Right lobe of liver (tissue), 6 donors: ENCODE measurements around the gene PLEKHM1. TPM values are rescaled to one million over a fixed set of nuclear protein-coding genes. Genes with fewer than 3 reads are reported as not detected.

Experiments used
- ATAC-seq, 4 donors: fragments of 200-7000 bp; cut with Tn5 transposase; one replicate each; pipeline ENCODE4 v1.9.1; 2020; ENCODE audit warnings: mild to moderate bottlenecking in 4 of 4, moderate library complexity in 4 of 4
- DNase-seq, 3 donors: peaks; one replicate each; pipeline ENCODE4 v3.0.0-alpha.2; 2020
- H3K27ac ChIP-seq, 3 donors: fragments of 200-600 bp; one replicate each; pipeline ENCODE4 v1.8.0; 2022
- H3K27me3 ChIP-seq, 2 donors: fragments of 200-600 bp; one replicate each; pipeline ENCODE4 v1.8.0; 2022
- H3K36me3 ChIP-seq, 4 donors: fragments of 200-600 bp; sonication (generic) in 1 of 4; one replicate each; pipeline versions ENCODE4 v1.5.1 to v1.8.0; 2017 to 2022; ENCODE audit warnings: control low read depth in 1 of 4
- H3K4me1 ChIP-seq, 4 donors: fragments of 200-600 bp; sonication (generic) in 1 of 4; one replicate each; pipeline versions ENCODE4 v1.5.1 to v1.8.0; 2017 to 2022; ENCODE audit warnings: control low read depth in 1 of 4
- H3K4me3 ChIP-seq, 3 donors: fragments of 200-600 bp; one replicate each; pipeline ENCODE4 v1.8.0; 2022
- H3K9me3 ChIP-seq, 4 donors: fragments of 200-600 bp; sonication (generic) in 1 of 4; one replicate each; pipeline versions ENCODE4 v1.5.1 to v1.8.0; 2017 to 2022; ENCODE audit warnings: control low read depth in 1 of 4
- POLR2A ChIP-seq: fragments of 450-650 bp; IDR thresholded peaks from one replicate; pipeline ENCODE4 v1.6.1; 2017; ENCODE audit warnings: antibody characterized with exemption, mild to moderate bottlenecking
- WGBS: methylation state at CpG from one replicate; pipeline ENCODE4 v1.1.6; 2018; ENCODE audit warnings: low coverage, low lambda C conversion rate; ENCODE audit not compliant: insufficient coverage; ENCODE audit errors: missing lambda C conversion rate; 5-methylcytosine and 5-hydroxymethylcytosine counted together
- intact Hi-C, 2 donors: fragments of 100-400 bp; cut with DNase I; formaldehyde crosslinking; loops; one replicate each; pipeline versions ENCODE4 v1.11.2 to v1.14.1; 2022
- total RNA-seq, 6 experiments: library from RNA; depleted of rRNA in 2 of 6; stranded (reverse); fragments of >200 nt in 2 of 6; fragmentation: NEBNext Ultra II Directional in 3 of 6; extraction: Animal tissue kit (Norgen Biotek cat#: 25700) in 3 of 6; gene quantifications; one replicate each; pipeline versions ENCODE4 v1.1.0 to v1.2.4, GENCODE V29; 2016 to 2023
- TF ChIP-seq, protein P1 (sequence below), 4 donors: fragments of 200-600 bp in 3 of 4; fragments of 450-650 bp in 1 of 4; IDR thresholded peaks; one replicate each; pipeline versions ENCODE4 v1.5.1 to v1.8.0; 2016 to 2022; ENCODE audit warnings: antibody characterized with exemption in 4 of 4, mild to moderate bottlenecking in 2 of 4
- donor health status: DM: no; HTN: yes; CAD: no.
- donor health status: DM: no; HTN: no; CAD: no.
- donor health status: DM: no; HTN: no; CAD: no.
- donor health status: DM: no; HTN: yes; CAD: no.
- donor health status: DM: no; HTN: yes; CAD: no.

Gene PLEKHM1
- total RNA-seq, 6 experiments from 2014 or later, result 11.9 to 27.5 (median 23.1) TPM

DNA sequence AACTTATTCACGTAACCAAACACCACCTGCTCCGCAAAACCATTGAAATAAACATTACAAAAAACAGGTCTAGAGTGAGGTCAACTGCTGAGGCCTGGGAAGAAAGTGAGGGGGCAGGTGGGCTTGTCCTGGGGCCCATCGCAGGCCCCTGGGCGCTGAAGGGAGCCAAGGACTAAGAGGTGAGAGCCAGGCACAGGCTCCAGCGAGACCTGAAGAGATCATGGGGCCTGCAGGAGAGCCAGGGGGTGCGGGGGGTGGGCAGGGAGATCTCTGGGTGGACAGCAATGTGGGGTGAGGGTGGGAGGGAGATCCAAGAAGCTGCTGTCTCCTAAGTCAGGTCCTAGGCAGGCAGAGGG, 65.8 kb downstream of the PLEKHM1 start:
- WGBS, result 91% methylated on average over 6 of the region's 6 CpGs
- ATAC-seq, result no peak
- H3K36me3 ChIP-seq, result no peaks in the 10 kb centered on the region
- no peak overlapping the region for H3K27ac ChIP-seq
- peaks cover 0 to 15% (median 0%) of the 10 kb centered on the region in 4 donors for H3K4me1 ChIP-seq
- TF ChIP-seq, protein P1, sequence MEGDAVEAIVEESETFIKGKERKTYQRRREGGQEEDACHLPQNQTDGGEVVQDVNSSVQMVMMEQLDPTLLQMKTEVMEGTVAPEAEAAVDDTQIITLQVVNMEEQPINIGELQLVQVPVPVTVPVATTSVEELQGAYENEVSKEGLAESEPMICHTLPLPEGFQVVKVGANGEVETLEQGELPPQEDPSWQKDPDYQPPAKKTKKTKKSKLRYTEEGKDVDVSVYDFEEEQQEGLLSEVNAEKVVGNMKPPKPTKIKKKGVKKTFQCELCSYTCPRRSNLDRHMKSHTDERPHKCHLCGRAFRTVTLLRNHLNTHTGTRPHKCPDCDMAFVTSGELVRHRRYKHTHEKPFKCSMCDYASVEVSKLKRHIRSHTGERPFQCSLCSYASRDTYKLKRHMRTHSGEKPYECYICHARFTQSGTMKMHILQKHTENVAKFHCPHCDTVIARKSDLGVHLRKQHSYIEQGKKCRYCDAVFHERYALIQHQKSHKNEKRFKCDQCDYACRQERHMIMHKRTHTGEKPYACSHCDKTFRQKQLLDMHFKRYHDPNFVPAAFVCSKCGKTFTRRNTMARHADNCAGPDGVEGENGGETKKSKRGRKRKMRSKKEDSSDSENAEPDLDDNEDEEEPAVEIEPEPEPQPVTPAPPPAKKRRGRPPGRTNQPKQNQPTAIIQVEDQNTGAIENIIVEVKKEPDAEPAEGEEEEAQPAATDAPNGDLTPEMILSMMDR (IDR thresholded peaks at IDR 0.05), result no peak
- H3K4me3 ChIP-seq, result no peak overlapping the region
- DNase-seq, result peak in 1 of 3 donors; percentile 49
- intact Hi-C loops, result no loop called here
- H3K9me3 ChIP-seq, result no peaks in the 10 kb centered on the region
- H3K27me3 ChIP-seq, result no peaks in the 10 kb centered on the region

DNA sequence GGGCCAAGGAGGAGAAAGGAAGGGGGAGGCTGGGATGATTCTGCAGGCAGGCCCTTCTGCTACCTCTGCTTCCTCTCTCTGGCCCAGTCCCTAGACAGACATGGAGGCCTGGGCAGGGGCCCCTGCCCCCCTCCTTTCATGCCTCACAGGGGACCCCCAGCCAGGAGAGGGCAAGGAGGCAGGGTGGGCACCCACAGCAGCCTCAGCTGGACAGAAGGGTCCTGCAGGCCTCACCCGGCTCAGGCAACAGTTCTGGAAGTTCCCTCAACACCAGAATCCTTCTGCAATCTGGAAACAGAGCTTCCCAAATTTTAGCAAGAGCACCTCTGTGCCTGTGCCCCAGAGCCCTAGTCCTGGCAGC, 66.6 kb downstream of the PLEKHM1 start:
- Histone ChIP-seq H3K36me3 (no peaks in the 10 kb centered on the region), H3K27me3 (no peaks in the 10 kb centered on the region), H3K4me1 (peaks cover 0 to 15% (median 0%) of the 10 kb centered on the region in 4 donors), H3K9me3 (no peaks in the 10 kb centered on the region), H3K4me3 (no peak overlapping the region), H3K27ac (no peak overlapping the region)
- no CpG with 5 or more reads among the region's 1 CpG for WGBS
- intact Hi-C loops, result no loop called here
- DNase-seq (peak in 1 of 3 donors; percentile 49), ATAC-seq (no peak)
- no peak for TF ChIP-seq POLR2A
- TF ChIP-seq, protein P1 (IDR thresholded peaks at IDR 0.05), result no peak

DNA sequence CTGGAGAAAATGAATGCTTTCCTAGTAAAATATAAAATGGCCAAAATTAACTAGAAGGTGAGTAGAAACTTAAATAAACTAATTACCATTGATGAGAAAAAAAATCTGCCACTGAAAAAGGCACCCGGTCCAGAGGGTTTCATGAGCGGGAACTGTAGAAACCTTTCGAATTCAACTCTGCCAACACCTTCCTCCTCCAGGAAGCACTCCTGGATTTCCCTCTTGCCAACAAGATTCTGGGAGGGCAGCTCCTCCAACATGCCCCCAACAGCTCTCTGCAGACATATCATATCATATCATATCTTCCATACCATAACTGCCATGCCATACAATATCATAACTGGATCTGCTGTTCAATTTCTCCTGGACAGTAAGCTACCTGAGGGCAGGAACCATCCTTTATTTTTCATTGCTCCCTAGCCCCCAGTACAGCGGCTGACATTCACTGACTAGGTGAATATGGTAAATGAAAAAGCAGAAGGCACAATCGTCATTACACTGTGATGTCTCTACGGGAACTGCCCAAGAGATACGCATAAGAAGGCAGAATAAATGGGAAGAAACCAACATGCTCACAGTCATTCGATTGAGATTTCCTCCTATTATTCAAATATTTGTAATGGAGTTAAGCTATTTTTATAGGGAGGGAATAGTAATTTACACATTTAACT, 67.1 kb downstream of the PLEKHM1 start:
- intact Hi-C loops, result no loop called here
- Histone ChIP-seq H3K27ac (no peak overlapping the region), H3K27me3 (no peaks in the 10 kb centered on the region), H3K4me1 (peaks cover 0 to 13% (median 0%) of the 10 kb centered on the region in 4 donors), H3K4me3 (no peak overlapping the region), H3K36me3 (no peaks in the 10 kb centered on the region), H3K9me3 (no peaks in the 10 kb centered on the region)
- DNase-seq (no peak), ATAC-seq (no peak)
- 55% methylated on average over 8 of the region's 8 CpGs for WGBS
- TF ChIP-seq, protein P1 (IDR thresholded peaks at IDR 0.05), result no peak
- no peak for TF ChIP-seq POLR2A

DNA sequence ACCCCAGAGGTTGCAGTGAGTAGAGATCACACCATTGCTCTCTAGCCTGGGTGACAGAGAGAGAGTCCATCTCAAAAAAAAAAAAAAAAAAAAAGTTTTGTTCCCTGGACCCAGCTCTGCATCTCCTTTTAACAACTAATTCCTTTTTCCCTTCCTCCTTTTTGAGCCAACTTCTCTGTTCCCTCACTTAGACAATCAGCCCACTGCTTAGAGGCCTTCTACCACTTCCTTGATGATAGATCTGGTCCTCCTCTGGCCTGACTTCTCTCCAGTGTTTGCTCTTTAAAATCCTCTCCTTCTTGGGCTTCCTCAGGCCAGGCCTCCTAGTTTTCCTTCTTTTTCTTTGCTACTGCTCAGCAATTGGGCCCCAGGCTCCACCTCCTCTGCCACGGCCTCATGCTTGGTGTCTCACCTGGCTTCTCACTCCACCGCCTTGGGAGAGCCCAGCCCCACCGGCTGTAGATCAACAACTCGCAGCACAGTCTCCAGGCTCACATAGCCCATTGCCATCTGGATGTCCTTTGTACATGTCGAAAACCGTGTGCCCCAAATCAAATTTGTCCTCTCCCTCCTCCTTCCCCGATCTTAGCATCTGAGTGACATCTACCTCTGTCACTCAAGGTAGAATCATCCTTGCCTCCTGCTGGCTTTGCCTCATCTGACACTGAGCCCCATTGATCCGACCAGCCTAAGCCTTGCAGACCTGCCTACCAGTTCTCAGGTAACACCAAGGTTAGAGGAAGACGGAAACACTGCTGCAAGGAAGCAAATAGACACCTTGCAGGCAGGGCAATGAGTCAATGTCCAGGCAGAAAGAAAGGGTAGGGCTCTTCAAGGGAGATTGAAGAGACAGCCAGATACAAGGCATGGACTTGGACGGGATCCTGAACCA, 75.3 kb downstream of the PLEKHM1 start:
- H3K4me3 ChIP-seq, result no peak overlapping the region
- no peaks in the 10 kb centered on the region for H3K36me3 ChIP-seq
- no peak overlapping the region for H3K27ac ChIP-seq
- no peaks in the 10 kb centered on the region for H3K27me3 ChIP-seq
- DNase-seq (peak in 1 of 3 donors; percentile 52), ATAC-seq (peak in 1 of 4 donors; percentile 18)
- WGBS, result 77% methylated on average over 10 of the region's 10 CpGs
- H3K4me1 ChIP-seq, result no peaks in the 10 kb centered on the region
- H3K9me3 ChIP-seq, result no peaks in the 10 kb centered on the region
- intact Hi-C loops, result no loop called here
- TF ChIP-seq POLR2A, result no peak
- TF ChIP-seq, protein P1 (IDR thresholded peaks at IDR 0.05), result no peak
